ENCODE results near the gene CHGA.

- TF ChIP-seq POLR2AphosphoS5 (IDR thresholded peaks at IDR 0.05; ENCODE audit: low read length) (no peak), ATF7 (IDR thresholded peaks at IDR 0.05; ENCODE audit: low read depth) (no peak), BRCA1 (IDR thresholded peaks at IDR 0.05; ENCODE audit: low read depth, low read length) (no peak), YY1 (IDR thresholded peaks at IDR 0.05; ENCODE audit: low read depth, low read length) (peak; percentile 48; the same call in 1 of the 2 replicates), JUND (IDR thresholded peaks at IDR 0.05; ENCODE audit: low read depth, low read length) (no peak), RCOR1 (conservative IDR thresholded peaks at IDR 0.05; ENCODE audit: low read depth, low read length) (no peak), FOXM1 (IDR thresholded peaks at IDR 0.05; ENCODE audit: low read depth, low read length) (no peak), REST (IDR thresholded peaks at IDR 0.05; ENCODE audit: low read depth, low read length) (no peak), USF2 (IDR thresholded peaks at IDR 0.05; ENCODE audit: borderline replicate concordance, low read depth, low read length) (peak; percentile 24; the same call in 1 of the 2 replicates), EZH2 (IDR thresholded peaks at IDR 0.05; ENCODE audit: borderline replicate concordance, control insufficient read depth, low read depth, low read length) (no peak), KDM1A (IDR thresholded peaks at IDR 0.05; ENCODE audit: borderline replicate concordance) (no peak), MEF2A (IDR thresholded peaks at IDR 0.05; ENCODE audit: insufficient read depth, low read depth, low read length) (no peak)
These were observed 29.0 kb downstream of the CHGA start for GRCh38 chr14:92951912-92952471.

Data from GM12878 (cell line).